Right renal cortex interstitium (tissue), 3 donors: Measurements from ENCODE around the gene TPPP3. TPM values are rescaled to one million over a fixed set of nuclear protein-coding genes. Genes with fewer than 3 reads are reported as not detected.

Source experiments
- DNase-seq, 3 donors: peaks; one replicate each; pipeline ENCODE4 v3.0.0-alpha.2; 2013; ENCODE audit warnings: low read depth in 3 of 3, low spot score in 2 of 3
- polyA plus RNA-seq, 3 donors: library from polyadenylated mRNA; unstranded; fragments of 120-200 nt; gene quantifications; one replicate each; pipeline ENCODE4 v1.2.1, GENCODE V29; 2013; ENCODE audit not compliant: insufficient read length in 3 of 3

TPPP3 gene
- 10 to 100 TPM; 54.6 to 62.9 (median 58.7) TPM for polyA plus RNA-seq

DNA sequence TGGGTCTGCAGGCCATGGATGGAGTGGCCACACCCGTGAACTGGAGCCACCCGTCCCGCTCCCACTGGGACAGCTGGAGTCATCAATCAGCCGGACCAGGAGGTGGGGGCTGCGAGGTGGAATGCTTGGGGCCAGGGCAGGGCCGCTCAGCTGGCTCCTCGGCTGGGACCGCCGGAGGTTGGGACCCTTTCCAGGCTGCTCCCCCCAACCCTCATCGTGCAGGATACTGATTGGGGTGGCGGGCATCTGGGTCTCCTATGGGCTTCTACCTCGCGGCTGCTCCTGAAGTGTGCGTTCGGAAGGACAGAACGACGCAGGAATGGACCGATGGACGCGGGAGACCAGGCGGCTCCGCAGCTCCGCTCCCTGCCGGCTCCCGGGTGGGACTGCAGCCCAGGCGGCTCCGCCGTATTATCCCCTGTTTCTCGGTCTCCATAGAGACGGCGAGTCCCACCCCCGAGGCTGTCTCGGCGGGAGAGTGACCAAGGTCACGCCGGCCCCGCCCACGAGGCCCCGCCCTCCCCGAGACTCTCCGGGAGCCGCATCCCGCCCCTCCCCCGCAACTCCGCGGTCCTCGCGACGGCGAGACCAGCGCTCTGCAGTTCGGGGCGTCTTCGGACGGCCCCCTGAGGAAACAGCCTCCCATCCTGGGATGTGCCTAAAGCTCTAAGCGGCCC lies at the start of gene TPPP3:
TPPP3 (minus strand) TSS at position 388 of the 677 bp plus-strand sequence. CDS start 2,387 bp downstream, outside the sequence.
- peak in 2 of 3 donors; percentile 59 to 74 for DNase-seq

- no peak for DNase-seq
Observed at GRCh38 chr16:67442581-67443255, 49.4 kb upstream of the TPPP3 start.

- no peak for DNase-seq
Observed at GRCh38 chr16:67441907-67442306, 48.6 kb upstream of the TPPP3 start.

GRCh38 chr16:67441271-67441753 lies 48.0 kb upstream of the TPPP3 start:
- DNase-seq, result no peak

DNA sequence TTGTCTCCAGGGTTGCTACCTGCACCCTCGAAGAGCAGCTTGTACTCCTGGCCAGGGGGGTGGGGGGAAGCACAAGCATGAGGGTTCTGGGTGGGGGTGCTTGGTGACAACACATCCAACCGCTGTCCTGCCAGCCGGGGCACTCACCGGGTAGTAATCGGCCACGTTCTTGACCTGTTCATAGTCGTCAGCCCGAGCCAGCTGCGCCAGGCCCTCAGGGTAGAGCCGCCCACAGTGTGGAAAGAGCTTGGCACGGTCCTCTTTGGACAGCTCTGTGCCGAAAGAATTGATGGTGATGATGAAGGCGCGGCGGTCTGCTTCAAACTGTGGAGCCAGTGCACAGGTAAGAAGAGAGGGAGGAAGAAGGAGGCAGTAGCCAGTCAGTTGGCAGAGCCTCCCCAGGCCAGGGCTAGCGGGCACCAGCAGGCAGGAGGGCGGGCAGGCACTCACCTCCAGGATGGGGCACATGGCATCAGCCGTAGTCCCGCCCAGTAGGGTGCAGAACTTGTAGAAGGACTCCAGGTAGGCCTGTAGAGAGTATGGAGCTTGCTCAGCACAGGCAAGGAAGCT lies 45.6 kb upstream of the TPPP3 start:
- no peak for DNase-seq

DNA sequence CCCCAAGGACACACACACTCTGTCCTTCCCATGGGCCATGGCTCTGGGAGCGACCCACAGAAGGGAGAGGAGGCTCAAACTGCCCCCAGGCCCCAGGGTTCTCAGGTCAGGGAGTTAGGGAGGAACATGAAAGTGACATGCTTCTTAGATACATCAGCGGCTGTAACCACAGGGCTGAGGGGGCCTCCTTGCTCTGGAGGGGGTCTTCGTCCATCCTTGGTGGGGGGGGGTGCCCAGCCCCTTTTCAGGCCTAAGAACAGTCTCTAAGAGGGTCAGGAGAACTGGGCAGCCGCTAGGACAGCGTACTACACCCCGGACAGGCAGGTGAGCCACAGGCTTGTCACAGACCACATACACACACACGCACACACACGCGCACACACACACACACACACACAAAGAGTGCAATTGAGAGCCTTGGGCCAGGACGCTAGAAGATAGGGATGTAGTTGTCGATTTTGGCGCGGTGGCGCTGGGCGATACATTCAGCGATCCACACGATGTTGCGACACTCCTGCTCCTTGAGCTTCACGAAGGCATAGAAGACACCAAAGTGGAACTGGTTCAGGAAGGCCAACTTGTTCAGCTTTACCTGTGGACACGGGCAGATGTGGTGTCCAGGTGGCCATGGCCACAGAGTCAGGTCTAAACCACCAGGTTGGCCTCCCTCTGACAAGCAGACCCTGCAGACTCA lies 44.9 kb upstream of the TPPP3 start:
- no peak for DNase-seq

GRCh38 chr16:67437513-67437912 lies 44.2 kb upstream of the TPPP3 start:
- DNase-seq, result no peak

DNA sequence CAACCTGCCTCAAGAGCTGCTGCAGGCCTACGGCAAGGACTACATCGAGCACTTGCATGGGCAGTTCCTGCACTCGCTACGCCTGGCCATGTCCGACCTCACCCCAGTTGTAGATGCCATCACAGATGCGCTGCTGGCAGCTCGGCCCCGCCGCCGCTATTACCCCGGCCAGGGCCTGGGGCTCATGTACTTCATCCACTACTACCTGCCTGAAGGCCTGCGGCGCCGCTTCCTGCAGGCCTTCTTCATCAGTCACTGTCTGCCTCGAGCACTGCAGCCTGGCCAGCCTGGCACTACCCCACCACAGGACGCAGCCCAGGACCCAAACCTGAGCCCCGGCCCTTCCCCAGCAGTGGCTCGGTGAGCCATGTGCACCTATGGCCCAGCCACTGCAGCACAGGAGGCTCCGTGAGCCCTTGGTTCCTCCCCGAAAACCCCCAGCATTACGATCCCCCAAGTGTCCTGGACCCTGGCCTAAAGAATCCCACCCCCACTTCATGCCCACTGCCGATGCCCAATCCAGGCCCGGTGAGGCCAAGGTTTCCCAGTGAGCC lies 43.4 kb upstream of the TPPP3 start:
- no peak for DNase-seq

- no peak for DNase-seq
Observed at GRCh38 chr16:67435758-67436164, 42.5 kb upstream of the TPPP3 start.

DNA sequence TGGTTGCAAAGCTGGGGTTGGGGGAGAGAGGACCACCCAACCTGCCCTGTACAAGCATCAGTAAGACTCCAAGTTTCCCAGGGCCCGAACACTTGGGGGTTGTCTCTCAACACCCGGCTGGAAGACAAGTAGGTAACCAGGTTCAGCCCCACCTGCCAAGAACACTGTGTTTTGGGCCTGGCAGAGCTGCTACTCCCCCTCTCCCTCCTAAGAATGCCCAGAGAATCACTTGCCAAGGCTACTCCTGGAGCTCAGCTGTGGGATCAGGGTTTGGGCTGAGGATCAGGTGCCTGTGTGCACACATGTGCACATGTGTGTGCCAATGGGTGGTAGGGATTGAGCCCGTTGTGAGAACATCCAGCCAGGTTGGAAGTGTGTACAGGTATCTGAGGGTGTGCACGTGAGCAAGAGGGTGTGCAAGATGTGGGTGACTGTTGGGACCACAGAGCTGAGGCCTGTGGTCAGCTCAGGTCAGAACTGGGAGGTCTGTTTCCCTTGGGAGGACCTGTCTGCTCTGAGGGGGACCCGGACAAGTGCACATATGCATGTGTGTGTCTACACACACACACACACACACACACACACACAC lies 39.9 kb upstream of the TPPP3 start:
- DNase-seq, result no peak

DNA sequence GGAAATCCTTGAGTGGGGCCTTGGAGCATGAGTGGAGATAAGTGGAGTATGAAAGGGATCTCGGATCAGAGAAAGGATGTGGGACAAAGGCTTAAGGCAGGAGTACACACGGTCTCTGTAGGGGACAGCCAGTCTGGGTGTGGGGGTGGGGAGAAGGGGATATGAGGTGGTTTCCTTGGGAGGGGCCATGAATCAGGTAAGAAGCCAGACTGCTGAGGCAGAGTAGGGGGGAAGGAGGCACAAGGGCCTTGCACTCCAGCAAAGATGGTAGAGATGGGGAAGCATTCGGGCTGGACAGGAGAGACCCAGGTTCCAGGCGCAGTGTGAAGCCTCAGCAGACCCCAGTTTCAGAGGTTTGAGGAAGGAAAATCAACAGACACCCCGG lies 39.2 kb upstream of the TPPP3 start:
- DNase-seq, result no peak

- DNase-seq, result peak in 1 of 3 donors; percentile 43
Observed at GRCh38 chr16:67431775-67432505, 38.6 kb upstream of the TPPP3 start.

GRCh38 chr16:67430977-67431774 lies 37.9 kb upstream of the TPPP3 start, which contains the start of gene HSD11B2:
HSD11B2 (plus strand) TSS chr16:67431121; CDS start chr16:67431249, 128 bp downstream.
- DNase-seq, result no peak

DNA sequence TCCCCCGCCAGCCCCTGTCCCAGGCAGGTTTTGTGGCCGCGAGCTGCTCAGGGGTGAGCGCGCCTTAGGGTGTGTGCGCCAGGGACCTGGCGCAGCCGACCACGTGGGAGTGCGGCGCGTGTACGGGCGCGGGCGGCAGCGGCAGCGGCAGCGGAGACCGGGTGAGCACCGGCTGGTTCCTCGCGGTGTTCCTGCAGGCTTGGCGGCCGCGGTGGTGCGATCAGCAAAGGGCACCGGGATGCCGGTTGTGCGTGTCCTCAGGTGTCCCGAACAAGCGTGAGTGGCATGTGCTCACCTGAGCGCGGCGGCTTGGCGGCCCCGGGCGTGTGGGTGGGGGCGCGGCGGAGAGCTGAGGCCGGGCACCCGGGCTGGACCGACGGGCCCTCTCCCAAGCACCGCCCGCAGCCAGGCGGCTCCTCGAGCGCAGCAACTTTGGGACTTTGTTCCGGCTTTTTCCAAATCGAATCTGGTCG lies 37.2 kb upstream of the TPPP3 start:
- no peak for DNase-seq

- no peak for DNase-seq
Observed at GRCh38 chr16:67429799-67430503, 36.7 kb upstream of the TPPP3 start.

GRCh38 chr16:67429053-67429798 lies 35.9 kb upstream of the TPPP3 start:
- no peak for DNase-seq

DNA sequence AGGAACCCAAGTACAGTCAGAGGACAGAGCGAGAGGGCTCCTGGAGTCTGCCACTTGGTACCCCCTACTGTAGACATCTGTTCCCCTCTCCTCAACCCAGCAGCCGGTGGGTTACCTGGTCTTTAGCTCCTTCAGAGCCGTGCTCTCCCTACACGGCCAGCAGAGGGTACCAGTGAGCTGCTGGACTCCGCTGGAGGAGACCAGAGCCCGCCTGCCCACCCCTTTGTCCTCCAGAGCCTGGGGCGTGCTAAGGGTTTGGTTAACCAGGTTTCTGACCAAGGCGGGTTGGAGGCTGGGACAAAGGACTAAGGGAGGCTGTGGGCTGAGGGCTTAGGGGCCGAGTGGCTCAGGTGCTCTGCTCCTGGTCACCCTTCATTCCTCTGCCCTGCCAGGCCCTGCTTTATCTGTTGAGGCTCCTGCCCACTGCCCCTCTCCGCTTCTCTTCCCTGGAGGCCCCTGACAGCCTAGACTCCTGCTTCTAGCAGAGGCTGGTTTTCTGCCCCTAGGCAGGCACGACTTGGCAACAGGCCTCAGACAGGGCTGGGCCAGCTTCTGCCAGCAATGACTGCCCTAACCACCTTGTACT lies 34.9 kb upstream of the TPPP3 start:
- DNase-seq, result peak in 1 of 3 donors; percentile 61
